Adrenal gland (tissue), 12 donors: Measurements from ENCODE around the gene FKBP2. TPM values are rescaled to one million over a fixed set of nuclear protein-coding genes. Genes with fewer than 3 reads are reported as not detected.

ENCODE experiments used
- DNase-seq, 7 donors: peaks; one replicate each; pipeline ENCODE4 v3.0.0-alpha.2; 2019 to 2020
- H3K27ac ChIP-seq, 5 donors: fragments of 200-600 bp; sonication (generic) in 4 of 5; 1 replicate in 3 of 5; 2 replicates in 2 of 5; pipeline versions ENCODE4 v1.5.1 to v1.8.0; 2016 to 2020; ENCODE audit warnings: mild to moderate bottlenecking in 1 of 5
- H3K27me3 ChIP-seq: fragments of 200-600 bp; 2 replicates; pipeline ENCODE4 v1.8.0; 2021
- H3K36me3 ChIP-seq, 2 donors: fragments of 200-600 bp; replicated peaks in 1 of 2; 1 replicate in 1 of 2; 2 replicates in 1 of 2; pipeline versions ENCODE4 v1.5.1 to v1.8.0; 2018 to 2022
- H3K4me1 ChIP-seq, 2 donors: fragments of 200-600 bp; replicated peaks in 1 of 2; 1 replicate in 1 of 2; 2 replicates in 1 of 2; pipeline versions ENCODE4 v1.5.1 to v1.8.0; 2018 to 2021
- H3K4me3 ChIP-seq, 4 donors: fragments of 200-600 bp; sonication (generic) in 3 of 4; one replicate each; pipeline ENCODE4 v1.5.1; 2016 to 2018
- H3K9me3 ChIP-seq, 3 donors: fragments of 200-600 bp; sonication (generic) in 1 of 3; replicated peaks in 1 of 3; 1 replicate in 2 of 3; 2 replicates in 1 of 3; pipeline versions ENCODE4 v1.5.1 to v1.8.0; 2016 to 2021
- CTCF ChIP-seq, 6 experiments: fragments of 450-650 bp in 4 of 6; fragments of 200-600 bp in 2 of 6; sonication (generic) in 1 of 6; IDR thresholded peaks; 1 replicate in 5 of 6; 2 replicates in 1 of 6; pipeline versions ENCODE4 v1.5.1 to v1.8.0; 2016 to 2021; ENCODE audit warnings: antibody characterized with exemption in 6 of 6, mild to moderate bottlenecking in 2 of 6, moderate library complexity in 1 of 6
- POLR2A ChIP-seq, 2 donors: fragments of 450-650 bp; IDR thresholded peaks; one replicate each; pipeline ENCODE4 v1.6.1; 2017; ENCODE audit warnings: antibody characterized with exemption in 2 of 2, mild to moderate bottlenecking in 2 of 2, moderate library complexity in 1 of 2
- WGBS, 4 donors: extraction: QIAGEN DNeasy Blood & Tissue Kit in 2 of 4; methylation state at CpG; one replicate each; pipeline versions ENCODE4 v1.1.5 to v1.1.7; 2013 to 2017; 5-methylcytosine and 5-hydroxymethylcytosine counted together
- intact Hi-C, 2 donors: fragments of 100-400 bp; cut with DNase I; formaldehyde crosslinking; loops; one replicate each; pipeline versions ENCODE4 v1.14.1 to v1.15.0; 2022 to 2023
- polyA plus RNA-seq, 3 donors: library from polyadenylated mRNA; stranded (reverse); fragments of 200-250 nt in 2 of 3; fragments of 350-450 nt in 1 of 3; fragmentation: Illumina TruSeq in 1 of 3; extraction: RNeasy Lipid Tissue Mini Kit (QIAGEN cat#74804) in 1 of 3; gene quantifications; one replicate each; pipeline ENCODE4 v1.2.3, GENCODE V29; 2013 to 2014
- total RNA-seq, 9 donors: library from RNA; depleted of rRNA in 4 of 9; stranded (reverse); fragments of >200 nt in 4 of 9; fragments of 120-200 nt in 1 of 9; fragmentation: NEBNext Ultra II Directional in 1 of 9; extraction: Animal tissue kit (Norgen Biotek cat#: 25700) in 1 of 9; gene quantifications; one replicate each; pipeline versions ENCODE4 v1.1.0 to v1.2.4, GENCODE V29; 2013 to 2023
- donor health status: healthy with polysubstance abuse.
- donor health status: Bipolar disorder and iron deficiency.
- donor health status: DM: yes; HTN: yes; CAD: no.
- donor health status: DM: no; HTN: no; CAD: no.
- donor health status: DM: no; HTN: no; CAD: no.
- donor health status: DM: yes; HTN: yes; CAD: no.

The FKBP2 gene
- total and polyA plus RNA-seq, 12 donors: 76.1 to 812 (median 106) TPM

GRCh38 chr11:64207256-64208085 is 33.4 kb upstream of the FKBP2 start:
- Histone ChIP-seq H3K27ac (peak overlapping the region in 4 of 5 donors; percentile 67 to 88 (median 80)), H3K36me3 (peaks cover 0 to 18% of the 10 kb centered on the region in 2 donors), H3K4me3 (peak overlapping the region in 1 of 4 donors; percentile 48), H3K27me3 (no peaks in the 10 kb centered on the region), H3K9me3 (no peaks in the 10 kb centered on the region), H3K4me1 (peaks cover 8 to 24% of the 10 kb centered on the region in 2 donors)
- WGBS, 4 donors: 23 to 47% (median 40%) methylated on average over 8 to 30 of the region's 30 CpGs
- peak in 6 of 7 donors; percentile 61 to 81 (median 64) for DNase-seq
- intact Hi-C loops: loop anchor here in 1 of 2 donors (5.0 kb wide), 1 partner anchor 90 kb away; no protein-coding TSS in a partner anchor
- TF ChIP-seq POLR2A (IDR thresholded peaks at IDR 0.05): peak in 1 of 2 donors; percentile 28
- peak in 1 of 6 experiments; percentile 8 for TF ChIP-seq CTCF (IDR thresholded peaks at IDR 0.05)

- WGBS, 4 donors: 74 to 86% (median 79%) methylated on average over 15 to 23 of the region's 23 CpGs
- no peaks in the 10 kb centered on the region for H3K27me3 ChIP-seq
- DNase-seq: peak in 1 of 7 donors; percentile 12
- H3K27ac ChIP-seq: peak overlapping the region in 4 of 5 donors; percentile 67 to 88 (median 80)
- intact Hi-C loops: loop anchor here in 1 of 2 donors (5.0 kb wide), 1 partner anchor 89 kb away; no protein-coding TSS in a partner anchor
- H3K4me3 ChIP-seq: peak overlapping the region in 1 of 4 donors; percentile 48
- no peak for TF ChIP-seq POLR2A (IDR thresholded peaks at IDR 0.05)
- TF ChIP-seq CTCF (IDR thresholded peaks at IDR 0.05): no peak
- H3K9me3 ChIP-seq: no peaks in the 10 kb centered on the region
- H3K36me3 ChIP-seq: peaks cover 0 to 10% of the 10 kb centered on the region in 2 donors
- peaks cover 8 to 24% of the 10 kb centered on the region in 2 donors for H3K4me1 ChIP-seq
These were observed 32.7 kb upstream of the FKBP2 start for GRCh38 chr11:64208086-64208795.

GRCh38 chr11:64208796-64209562 is 31.9 kb upstream of the FKBP2 start:
- peak overlapping the region in 2 of 5 donors; percentile 82 to 88 for H3K27ac ChIP-seq
- peak in 1 of 7 donors; percentile 12 for DNase-seq
- H3K27me3 ChIP-seq: no peaks in the 10 kb centered on the region
- TF ChIP-seq POLR2A (IDR thresholded peaks at IDR 0.05) (no peak), CTCF (IDR thresholded peaks at IDR 0.05) (no peak)
- peaks cover 0 to 3% of the 10 kb centered on the region in 2 donors for H3K36me3 ChIP-seq
- H3K4me1 ChIP-seq: peaks cover 8 to 24% of the 10 kb centered on the region in 2 donors
- intact Hi-C loops: loop anchor here in 1 of 2 donors (5.0 kb wide), 1 partner anchor 88 kb away; no protein-coding TSS in a partner anchor
- WGBS, 4 donors: 81 to 87% (median 83%) methylated on average over 16 to 18 of the region's 18 CpGs
- no peaks in the 10 kb centered on the region for H3K9me3 ChIP-seq
- no peak overlapping the region for H3K4me3 ChIP-seq
